HG03342 (cell line): Measurements from ENCODE around the gene PTPDC1.
"Not testable (repeated sequence)": the region's sequence is repeated elsewhere in the genome, so short reads cannot be mapped to it uniquely, and the experiment has no call there.

Experiments used
- ATAC-seq: cut with Tn5 transposase; IDR thresholded peaks from one replicate; pipeline ENCODE4 v1.9.1; 2021; ENCODE audit warnings: mild to moderate bottlenecking, moderate library complexity; ENCODE audit not compliant: unreplicated experiment

Gene PTPDC1

GRCh38 chr9:94094219-94095145 lies 10.2 kb downstream of the PTPDC1 start:
- ATAC-seq: not testable (repeated sequence)

- ATAC-seq: no peak
These were observed 12.7 kb downstream of the PTPDC1 start for GRCh38 chr9:94096819-94097577.

GRCh38 chr9:94097788-94098414 lies 13.6 kb downstream of the PTPDC1 start:
- ATAC-seq: no peak

- ATAC-seq: no peak
These were observed 16.1 kb downstream of the PTPDC1 start for GRCh38 chr9:94100152-94100879.

- no peak for ATAC-seq
These were observed 17.0 kb downstream of the PTPDC1 start for GRCh38 chr9:94101162-94101853.

GRCh38 chr9:94108584-94108983 lies 24.3 kb downstream of the PTPDC1 start:
- ATAC-seq: no peak

- no peak for ATAC-seq
These were observed 26.6 kb downstream of the PTPDC1 start for GRCh38 chr9:94110821-94111252.

- ATAC-seq: no peak
These were observed 27.2 kb downstream of the PTPDC1 start for GRCh38 chr9:94111446-94111845.

- no peak for ATAC-seq
These were observed 28.6 kb downstream of the PTPDC1 start for GRCh38 chr9:94112716-94113465.

- ATAC-seq: not testable (repeated sequence)
These were observed 35.8 kb downstream of the PTPDC1 start for GRCh38 chr9:94120088-94120487.

- ATAC-seq: no peak
These were observed 36.7 kb downstream of the PTPDC1 start for GRCh38 chr9:94120854-94121376.

- no peak for ATAC-seq
These were observed 42.6 kb downstream of the PTPDC1 start for GRCh38 chr9:94126844-94127243.

GRCh38 chr9:94127806-94128205 lies 43.5 kb downstream of the PTPDC1 start:
- ATAC-seq: no peak

- no peak for ATAC-seq
These were observed 44.3 kb downstream of the PTPDC1 start for GRCh38 chr9:94128580-94128979.

GRCh38 chr9:94134629-94135028 lies 50.4 kb downstream of the PTPDC1 start:
- no peak for ATAC-seq

- no peak for ATAC-seq
These were observed 51.0 kb downstream of the PTPDC1 start for GRCh38 chr9:94135222-94135621.

- no peak for ATAC-seq
These were observed 55.6 kb downstream of the PTPDC1 start for GRCh38 chr9:94139672-94140417.

- no peak for ATAC-seq
These were observed 56.1 kb downstream of the PTPDC1 start for GRCh38 chr9:94140418-94140780.
